Measurements from ENCODE around the gene SLC16A11.
"Not testable (repeated sequence)": the region's sequence is repeated elsewhere in the genome, so short reads cannot be mapped to it uniquely, and the experiment has no call there.

SLC16A11 gene

DNA sequence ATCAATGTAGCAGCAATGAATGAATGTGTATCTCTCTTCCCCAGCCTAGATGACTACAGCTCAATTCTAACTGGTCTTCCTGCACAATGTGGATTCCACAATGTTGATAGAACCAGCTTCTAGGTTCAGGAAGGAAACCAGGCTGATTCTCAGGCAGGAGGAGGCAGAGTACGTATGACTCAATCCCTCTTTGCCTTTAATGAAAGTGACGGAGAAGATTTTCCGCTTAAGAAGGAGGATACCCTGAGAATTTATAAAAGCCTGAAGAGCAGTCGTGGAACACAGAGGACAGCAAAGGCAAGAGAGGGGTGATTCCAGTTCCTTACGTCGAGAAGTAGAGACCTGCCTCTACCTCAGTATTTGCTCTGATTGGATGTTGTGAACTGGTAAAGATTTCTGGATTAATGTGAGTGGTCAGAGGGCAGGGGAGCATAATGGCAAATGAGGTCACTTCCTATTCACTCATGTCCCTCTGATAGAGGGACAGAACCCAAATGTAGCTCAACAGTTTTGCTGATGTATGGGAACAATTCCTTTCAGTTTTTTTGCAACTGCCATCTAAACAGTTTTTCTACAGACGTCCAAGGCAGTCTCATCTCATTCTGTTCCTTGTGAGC, 15.0 kb upstream of the SLC16A11 start:
- DNase-seq, result no peak

DNA sequence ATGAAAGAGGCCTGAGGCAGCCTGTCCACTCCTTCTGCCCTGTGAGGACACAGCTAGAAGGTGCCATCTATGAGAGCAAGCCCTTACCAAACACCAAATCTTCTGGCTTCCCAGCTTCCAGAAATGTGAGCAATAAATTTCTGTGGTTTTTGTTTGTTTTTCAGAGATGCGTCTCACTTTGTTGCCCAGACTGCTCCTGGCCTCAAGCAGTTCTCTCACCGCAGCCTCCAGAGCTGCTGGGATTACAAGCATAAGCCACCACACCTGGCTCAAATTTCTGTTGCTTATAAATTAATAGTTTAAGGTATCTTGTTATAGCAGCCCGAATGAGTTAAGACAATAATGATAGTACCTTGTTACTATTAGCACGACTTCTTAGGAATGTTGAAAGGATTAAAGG, 12.5 kb upstream of the SLC16A11 start:
- no peak for DNase-seq

DNA sequence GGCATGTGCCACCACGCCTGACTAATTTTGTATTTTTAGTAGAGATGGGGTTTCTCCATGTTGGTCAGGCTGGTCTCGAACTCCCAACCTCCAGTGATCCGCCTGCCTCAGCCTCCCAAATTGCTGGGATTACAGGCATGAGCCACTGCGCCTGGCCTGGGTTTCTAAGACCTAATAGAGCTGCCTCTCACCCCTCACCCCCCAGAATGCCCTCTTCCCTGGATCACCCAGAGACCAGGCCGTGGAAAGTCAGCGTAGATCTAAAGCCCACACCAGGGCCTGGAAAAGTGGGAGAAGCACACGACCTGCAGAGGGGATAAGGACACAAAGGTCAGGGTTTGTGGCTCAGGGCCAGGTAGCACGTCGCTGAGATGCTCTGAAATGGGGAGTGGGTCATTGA, 6.7 kb upstream of the SLC16A11 start:
- not testable (repeated sequence) for DNase-seq

DNA sequence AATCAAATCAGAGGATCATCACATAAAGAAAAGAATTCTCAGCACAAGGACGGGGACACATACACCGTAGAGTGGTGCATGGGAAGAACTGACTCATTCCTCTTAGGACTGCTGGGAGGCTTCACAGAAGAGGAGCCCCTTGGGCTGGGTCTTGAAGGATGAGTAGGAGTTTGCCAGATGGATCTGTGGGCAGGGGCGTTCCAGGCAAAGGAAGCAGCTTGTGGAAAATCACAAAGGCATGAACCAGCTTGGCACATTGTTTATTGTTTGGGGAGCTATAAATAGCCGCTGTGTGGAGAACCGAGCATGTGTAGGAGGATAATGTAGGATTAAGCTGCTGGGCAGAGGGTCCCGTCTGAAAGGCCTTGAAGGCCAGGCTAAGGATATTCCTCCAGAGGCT, 5.1 kb upstream of the SLC16A11 start:
- DNase-seq, result no peak

DNA sequence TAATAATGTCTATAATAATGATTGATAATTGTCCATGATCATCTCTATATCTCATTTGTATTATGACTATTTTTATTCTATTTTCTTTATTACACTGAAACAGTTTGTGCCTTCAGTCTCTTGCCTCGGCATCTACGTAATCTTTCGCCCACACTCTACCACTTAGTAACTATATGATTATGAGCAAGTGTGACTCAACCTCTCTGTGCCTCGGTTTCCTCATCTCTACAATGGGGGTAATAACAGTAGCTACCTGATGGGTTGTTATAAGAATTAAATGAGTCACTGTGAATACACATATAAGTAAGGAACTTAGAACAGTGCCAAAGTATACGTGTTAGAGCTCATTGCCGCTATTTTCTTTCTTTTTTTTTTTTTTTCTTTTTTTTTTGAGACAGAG, 3.7 kb upstream of the SLC16A11 start:
- DNase-seq, result no peak

DNA sequence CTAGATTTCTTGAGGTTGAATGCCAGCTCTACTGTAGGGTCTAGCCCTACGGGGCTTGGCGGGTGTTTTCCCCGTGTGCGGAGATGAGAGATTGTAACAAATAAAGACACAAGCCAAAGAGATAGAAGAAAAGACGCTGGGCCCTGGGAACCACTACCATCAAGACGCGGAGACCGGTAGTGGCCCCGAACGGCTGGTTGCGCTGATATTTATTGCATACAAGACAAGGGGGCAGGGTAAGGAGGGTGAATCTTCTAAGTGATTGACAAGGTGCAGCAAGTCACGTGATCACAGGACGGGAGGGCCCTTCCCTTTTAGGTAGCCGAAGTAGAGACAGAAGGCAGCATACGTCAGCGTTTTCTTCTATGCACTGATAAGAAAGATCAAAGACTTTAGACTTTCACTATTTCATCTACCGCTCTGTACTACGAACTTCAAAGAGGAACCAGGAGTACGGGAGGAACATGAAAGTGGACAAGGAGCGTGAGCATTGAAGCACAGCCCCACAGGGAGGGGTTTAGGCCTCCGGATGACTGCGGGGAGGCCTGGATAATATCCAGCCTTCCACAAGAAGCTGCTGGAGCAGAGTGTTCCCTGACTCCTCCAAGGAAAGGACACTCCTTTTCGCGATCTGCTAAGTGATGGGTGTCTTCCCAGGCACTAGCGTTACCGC, 3.0 kb upstream of the SLC16A11 start:
- DNase-seq, result peak; percentile 56

DNA sequence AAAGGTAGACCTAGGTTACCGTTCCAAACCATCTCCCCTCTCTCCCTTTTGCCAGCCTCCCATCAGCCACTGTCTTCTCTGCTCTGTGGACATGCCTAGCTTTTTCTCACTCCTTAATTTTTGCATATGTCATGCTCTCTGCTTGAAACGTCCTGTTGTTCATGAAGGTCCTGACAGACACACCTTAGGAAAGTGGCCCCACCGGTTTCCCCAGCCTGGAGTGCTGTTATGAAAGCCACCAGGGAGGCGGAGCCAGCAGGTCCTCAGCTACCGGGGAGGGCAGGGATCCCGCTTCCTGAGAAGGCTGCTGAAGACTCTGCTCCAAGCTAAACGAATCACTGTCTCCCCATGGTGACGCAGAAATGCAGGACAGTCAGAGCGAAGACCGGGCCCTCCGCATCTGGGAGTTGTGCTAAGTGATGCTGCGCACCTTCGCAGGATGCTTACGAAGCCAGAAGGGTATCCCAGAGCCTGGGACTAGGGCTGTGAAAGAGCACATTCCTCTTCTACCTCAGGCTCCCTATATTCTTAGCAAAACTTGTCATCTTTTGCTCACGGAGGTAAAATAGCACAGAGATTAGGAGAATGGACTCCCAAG, 2.3 kb upstream of the SLC16A11 start:
- DNase-seq, result peak; percentile 38

DNA sequence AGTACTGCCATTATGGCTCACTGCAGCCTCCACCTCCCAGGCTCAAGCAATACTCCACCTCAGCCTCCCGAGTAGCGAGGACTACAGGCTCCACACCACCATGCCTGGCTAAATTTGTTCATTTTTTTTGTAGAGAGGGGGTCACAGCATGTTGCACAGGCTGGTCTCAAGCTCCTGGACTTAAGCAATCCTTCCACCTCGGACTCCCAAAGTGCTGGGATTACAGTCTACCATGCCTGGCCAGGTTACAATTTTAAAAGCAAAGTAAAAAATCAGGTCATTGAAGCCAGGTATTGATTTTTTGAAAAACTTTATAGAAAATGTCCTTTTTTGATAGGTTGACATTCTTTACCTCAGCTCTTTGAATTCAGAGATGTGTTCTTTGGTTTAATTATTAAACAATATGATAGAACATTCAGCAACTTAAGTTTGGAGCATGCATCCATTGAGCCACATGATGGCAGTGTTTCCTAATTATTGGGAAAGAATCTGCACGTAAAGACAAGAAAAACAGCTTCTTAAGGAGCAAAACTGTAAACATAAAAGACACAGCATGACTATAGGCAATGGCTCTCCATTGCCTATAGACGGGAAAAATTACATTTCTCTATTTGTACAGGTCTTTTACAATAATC, 1.7 kb upstream of the SLC16A11 start:
- DNase-seq, result no peak

DNA sequence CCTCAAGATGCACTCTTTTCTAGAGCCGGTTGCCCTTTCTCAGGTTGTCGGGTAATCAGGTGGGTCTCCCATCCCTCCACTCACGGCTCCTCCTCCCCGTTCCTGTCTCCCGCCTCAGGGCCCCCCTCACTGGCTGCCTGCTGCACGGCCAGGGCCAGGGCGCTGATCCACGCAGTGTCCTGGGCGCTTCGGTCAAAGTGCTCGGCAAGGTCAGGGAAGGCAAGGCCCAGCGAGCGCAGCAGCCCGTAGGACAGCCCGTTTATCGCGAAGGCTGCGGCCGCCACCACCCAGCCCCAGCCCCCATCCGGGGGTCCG, 753 bp downstream of the SLC16A11 start:
- DNase-seq, result no peak

DNA sequence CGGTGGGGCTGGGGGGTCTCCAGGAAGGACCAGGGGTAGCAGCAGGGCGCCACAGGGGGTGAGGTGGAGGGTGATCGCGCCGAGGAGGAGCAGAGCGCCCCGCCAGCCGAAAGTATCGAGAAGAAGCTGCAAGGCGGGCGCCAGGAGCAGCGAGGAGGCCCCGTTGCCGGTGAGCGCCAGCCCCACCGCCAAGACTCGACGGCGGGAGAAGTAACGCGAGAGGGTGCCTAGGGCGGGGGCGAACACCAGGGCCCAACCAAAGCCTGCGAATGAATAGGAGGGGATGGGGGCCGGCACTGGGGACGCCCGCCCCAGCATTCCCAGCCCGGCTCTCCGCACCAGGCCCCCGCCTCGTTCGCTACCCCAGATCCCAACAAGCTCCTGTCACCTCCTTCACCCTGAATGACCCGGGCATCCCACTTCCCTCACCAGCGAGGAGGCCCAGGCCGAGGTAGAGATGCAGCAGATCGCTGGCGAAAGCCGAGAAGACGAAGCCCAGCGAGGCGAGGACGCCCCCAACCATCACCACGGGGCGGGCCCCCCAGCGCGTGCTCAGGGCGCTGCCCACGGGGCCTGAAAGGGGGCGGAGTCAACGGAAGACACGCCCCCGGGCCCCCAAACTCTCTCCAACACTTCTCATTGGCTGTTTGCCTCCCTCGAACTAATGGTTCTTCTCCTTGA, 1.3 kb downstream of the SLC16A11 start:
- DNase-seq, result no peak

DNA sequence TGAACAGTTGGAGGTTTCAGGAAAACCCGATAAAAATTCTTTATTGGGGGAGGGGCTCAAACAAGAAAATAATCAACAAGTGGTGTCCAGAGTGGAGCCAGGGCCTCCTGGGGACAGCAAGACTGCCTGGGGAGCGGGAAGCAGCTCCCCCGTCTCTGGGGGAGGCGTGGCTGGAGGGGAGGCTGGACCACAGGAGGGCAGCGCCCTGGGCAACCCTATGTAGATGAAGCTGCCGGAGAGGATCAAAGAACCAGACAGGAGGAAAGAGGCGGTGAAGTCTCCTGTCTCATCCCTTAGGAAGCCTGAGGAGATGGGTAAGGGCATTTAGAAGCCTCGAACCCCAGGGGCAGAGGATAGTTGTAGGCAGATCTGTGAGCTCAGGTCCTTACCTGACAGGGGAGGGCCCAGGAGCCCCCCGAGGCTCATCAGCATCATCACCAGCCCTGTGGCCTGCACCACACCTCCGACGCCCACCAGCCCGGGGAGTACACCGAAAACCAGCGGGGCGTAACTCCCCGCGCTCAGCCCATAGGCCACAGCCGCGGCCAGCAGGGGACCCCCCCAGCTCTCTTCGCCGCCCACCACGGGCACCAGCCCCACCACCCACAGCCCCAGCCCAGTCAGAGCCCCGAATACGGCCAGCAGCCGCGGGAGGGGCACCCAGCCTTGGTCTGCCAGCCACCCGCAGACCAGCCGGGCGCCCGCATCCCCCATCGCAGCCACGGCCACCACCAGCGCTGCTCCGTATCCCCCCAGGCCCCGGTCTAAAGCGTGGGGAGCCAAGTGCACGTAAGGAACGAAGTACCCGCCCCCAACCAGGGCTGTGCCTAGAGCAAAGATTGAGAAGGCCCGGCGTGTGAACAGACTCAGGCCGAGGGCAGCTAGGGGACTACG, 2.0 kb downstream of the SLC16A11 start:
- no peak for DNase-seq

DNA sequence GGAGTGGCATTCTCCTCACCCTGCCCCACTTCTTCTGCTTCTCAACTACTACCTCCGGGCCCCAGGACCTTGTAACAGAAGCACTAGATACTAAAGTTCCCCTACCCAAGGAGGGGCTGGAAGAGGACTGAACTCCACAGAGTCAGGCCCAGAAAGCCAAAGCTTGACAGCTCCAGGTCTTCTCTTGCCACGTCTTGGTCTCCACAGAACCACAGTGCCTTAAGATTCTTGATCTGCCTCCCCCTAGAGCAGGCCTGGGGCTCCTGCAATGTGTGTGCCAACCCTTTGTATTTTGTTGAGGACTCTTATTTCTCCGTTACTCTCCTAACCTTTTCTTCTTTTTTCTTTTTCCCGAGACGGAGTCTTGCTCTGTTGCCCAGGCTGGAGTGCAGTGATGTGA, 4.1 kb downstream of the SLC16A11 start:
- DNase-seq, result no peak

DNA sequence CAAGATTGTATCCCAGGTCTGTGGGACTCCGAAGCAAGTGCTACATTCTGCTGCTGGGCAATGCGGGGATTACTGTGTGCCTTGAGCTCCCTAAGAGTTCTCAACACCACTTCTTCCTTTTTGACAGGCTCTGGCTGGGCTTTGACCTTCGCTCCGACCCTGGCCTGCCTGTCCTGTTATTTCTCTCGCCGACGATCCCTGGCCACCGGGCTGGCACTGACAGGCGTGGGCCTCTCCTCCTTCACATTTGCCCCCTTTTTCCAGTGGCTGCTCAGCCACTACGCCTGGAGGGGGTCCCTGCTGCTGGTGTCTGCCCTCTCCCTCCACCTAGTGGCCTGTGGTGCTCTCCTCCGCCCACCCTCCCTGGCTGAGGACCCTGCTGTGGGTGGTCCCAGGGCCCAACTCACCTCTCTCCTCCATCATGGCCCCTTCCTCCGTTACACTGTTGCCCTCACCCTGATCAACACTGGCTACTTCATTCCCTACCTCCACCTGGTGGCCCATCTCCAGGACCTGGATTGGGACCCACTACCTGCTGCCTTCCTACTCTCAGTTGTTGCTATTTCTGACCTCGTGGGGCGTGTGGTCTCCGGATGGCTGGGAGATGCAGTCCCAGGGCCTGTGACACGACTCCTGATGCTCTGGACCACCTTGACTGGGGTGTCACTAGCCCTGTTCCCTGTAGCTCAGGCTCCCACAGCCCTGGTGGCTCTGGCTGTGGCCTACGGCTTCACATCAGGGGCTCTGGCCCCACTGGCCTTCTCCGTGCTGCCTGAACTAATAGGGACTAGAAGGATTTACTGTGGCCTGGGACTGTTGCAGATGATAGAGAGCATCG, 5.6 kb downstream of the SLC16A11 start:
- no peak for DNase-seq

DNA sequence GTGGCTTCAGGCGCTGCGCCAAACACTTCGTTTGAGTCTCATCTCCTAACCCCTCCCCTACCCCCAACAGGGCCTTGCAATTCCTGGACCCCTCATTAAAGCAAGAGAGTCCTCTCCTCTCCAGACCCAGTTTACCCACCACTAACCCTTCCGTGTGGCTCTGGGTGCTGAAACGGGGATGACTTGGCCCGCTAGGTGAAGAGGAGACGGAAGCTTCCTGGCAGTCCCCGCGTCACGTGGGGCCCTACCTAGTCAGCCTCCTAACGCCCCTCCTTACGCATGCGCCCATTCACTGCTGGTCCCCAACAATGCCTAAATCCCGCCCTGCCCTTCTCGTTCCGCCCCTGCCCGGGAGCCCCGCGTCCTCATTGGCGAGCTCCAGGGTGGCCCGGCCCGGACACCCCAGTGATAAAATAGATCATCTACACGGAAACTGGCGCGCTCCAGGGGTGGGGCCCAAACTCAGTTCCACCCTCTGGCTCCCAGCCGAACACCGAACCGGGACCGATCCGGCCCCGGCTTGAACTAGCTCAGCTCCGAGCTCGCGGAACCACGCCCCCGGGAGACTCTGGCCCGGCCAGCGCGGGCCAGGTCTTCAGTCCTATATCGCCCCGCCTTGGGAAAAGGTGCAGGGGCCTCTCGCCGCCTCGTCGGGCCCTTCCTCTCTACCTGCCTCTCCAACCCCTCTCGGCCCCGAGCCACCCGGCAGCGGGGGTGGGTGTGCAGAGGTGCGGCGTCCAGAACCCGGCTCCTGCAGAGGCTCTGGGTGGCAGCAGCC, 8.1 kb downstream of the SLC16A11 start, which contains the start of gene SLC16A13:
Gene SLC16A13 (plus strand): TSS at position 425 of the 778 bp plus-strand sequence. CDS start 368 bp downstream, outside the sequence.
- peak; percentile 96 for DNase-seq

DNA sequence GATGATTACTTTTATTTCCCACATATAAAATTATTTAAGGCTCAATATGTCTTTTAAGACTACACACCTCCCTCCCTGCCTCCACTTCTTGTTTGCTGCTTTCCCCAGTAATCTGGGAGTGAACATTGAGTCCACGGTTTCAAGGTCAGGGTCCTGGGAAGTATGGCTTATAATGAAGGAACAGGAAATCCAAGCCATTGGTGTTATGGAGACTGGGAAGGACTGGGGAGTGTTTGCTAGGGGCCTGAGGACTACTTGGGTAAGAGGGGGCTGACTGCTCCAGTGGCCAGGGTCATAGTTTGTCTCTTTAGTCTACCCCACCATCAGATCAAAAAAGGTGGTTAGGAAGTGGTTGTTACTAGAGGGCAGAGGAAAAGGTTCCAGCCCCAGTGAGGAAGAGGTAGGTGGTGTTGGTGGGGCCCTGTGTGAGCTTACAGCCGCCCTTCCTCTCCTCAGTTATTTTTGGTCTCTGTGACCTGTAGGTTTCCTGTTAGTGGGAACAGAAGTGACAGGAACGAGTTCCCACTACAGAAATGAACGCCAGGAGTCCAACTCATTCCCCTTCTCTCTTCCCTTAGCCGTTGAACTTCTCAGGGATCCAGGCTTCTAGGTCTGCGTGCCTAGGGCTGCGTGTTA, 8.8 kb downstream of the SLC16A11 start:
- DNase-seq, result no peak

DNA sequence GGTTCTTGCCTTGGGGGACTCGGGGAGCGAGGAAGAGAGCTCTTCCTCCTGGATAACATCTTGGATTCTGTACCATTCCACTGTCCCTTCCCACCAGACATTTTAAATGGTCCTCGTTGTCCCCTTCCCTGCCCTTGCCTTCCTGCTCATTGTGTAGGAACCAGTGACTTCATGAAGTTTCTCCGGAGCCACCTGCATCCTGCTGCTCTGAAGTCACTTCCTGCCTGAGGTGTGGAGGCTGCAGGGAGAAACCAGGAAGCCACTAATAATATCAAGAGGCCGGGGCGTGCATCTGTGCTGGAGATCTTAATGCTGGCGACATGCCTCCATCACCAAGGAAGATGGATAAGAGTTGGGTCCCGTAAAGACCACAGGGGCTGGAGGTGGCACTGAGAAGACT, 14.2 kb downstream of the SLC16A11 start:
- no peak for DNase-seq

DNA sequence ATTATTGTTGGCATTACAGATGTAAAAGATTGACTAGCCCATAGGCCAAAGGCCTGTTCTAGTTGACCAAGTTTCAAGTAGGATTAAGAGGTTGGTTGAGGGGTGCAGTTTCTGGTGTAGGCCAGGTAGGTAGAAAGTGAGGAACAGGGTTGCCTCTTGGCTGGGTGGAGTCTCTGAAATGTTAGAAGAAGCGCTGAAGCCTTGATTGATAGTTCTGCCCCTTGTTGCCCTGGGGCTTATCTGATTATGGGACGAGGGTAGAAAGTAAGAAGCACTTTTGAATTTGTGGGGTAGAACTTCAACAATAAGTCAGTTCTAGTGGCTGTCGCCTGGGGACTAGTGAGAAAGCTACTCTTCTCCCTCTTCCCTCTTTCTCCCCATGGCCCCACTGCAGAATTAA, 14.8 kb downstream of the SLC16A11 start:
- no peak for DNase-seq

DNA sequence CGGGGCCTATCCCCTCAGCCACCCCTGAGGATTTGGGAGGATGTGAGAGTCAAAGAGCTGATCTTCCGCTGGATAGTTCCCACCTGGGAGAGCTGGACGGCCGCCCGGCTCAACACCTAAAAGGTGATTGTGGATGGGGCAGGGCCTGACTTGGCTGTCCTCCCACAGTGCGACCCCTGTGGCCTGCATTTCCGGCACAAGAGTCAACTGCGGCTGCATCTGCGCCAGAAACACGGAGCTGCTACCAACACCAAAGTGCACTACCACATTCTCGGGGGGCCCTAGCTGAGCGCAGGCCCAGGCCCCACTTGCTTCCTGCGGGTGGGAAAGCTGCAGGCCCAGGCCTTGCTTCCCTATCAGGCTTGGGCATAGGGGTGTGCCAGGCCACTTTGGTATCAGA, 16.6 kb downstream of the SLC16A11 start:
- DNase-seq, result no peak

DNA sequence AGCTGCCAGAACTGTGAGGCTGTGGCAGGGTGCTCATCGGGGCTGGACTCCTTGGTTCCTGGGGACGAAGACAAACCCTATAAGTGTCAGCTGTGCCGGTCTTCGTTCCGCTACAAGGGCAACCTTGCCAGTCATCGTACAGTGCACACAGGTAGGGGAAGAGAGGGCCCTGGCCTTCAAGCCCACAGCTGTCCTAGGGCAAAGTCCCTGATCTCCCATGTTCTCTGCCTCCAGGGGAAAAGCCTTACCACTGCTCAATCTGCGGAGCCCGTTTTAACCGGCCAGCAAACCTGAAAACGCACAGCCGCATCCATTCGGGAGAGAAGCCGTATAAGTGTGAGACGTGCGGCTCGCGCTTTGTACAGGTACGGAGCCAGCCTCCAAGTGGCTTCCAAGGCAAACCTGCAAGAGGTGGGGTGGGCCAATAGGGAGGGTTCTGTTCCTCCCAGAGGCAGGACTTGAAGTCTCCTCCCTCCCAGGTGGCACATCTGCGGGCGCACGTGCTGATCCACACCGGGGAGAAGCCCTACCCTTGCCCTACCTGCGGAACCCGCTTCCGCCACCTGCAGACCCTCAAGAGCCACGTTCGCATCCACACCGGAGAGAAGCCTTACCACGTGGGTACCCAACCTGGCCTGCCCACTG, 17.3 kb downstream of the SLC16A11 start:
- no peak for DNase-seq

DNA sequence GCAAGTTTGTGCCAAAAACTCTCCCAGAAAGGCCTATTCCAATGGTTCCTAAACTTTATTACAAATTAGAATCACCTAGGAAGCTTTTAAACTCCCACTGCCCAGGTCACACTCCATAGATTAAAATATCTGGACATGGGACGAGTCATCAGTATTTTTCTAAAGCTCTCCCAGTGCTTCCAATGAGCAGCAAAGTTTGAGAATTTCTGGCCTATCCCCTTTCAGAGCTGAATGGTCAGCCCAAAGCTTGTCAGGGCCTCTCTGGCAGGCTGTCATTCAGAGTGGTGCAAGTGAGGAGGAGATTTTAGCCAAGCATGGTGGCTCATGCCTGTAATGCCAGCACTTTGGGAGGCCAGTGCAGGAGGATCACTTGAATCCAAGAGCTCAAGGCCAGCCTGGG, 18.6 kb downstream of the SLC16A11 start:
- no peak for DNase-seq

All from T-helper 9 cell (primary cell).